RWPE1 (cell line): ENCODE measurements around the gene MED9.

Experiments
- CTCF ChIA-PET: fragments of 350-600 bp; sonication (Branson Sonifier 250); formaldehyde crosslinking; extraction: SDS; loops from one replicate; lab custom pipeline; 2021; lab: Yijun Ruan, JAX
- POLR2A ChIA-PET: fragments of 400-600 bp; formaldehyde crosslinking; extraction: SDS; loops from one replicate; lab custom pipeline; 2020; ENCODE audit warnings: antibody characterized with exemption; ENCODE audit not compliant: low non-redundant PET; lab: Yijun Ruan, JAX
- DNase-seq: peaks from one replicate; pipeline ENCODE4 v3.0.0; 2012; ENCODE audit warnings: low spot score
- H3K27ac ChIP-seq: fragments of 450-650 bp; 2 replicates; pipeline ENCODE4 v1.5.1; 2017
- CTCF ChIP-seq: fragments of 450-650 bp; conservative IDR thresholded peaks from 2 replicates; pipeline ENCODE4 v1.5.1; 2017; ENCODE audit warnings: low read depth, mild to moderate bottlenecking

MED9 gene

GRCh38 chr17:17496189-17497064 lies 19.6 kb downstream of the MED9 start, which contains the start of gene RASD1:
Gene RASD1, minus strand, starts transcription at chr17:17496395. Its CDS starts 214 bp downstream, at chr17:17496181.
- DNase-seq, result peak; percentile 92
- ChIA-PET POLR2A (interaction anchor here (0.5 to 1.1 kb wide), 7 partner anchors 25 to 285 kb away, joined by 3 to 12 read pairs (median 5); no protein-coding TSS in a partner anchor), CTCF (interaction anchor here (0.5 to 3.0 kb wide), 20 partner anchors 10 to 1387 kb away, joined by 3 to 26 read pairs (median 4); no protein-coding TSS in a partner anchor)
- peak; percentile 97 for TF ChIP-seq CTCF
- peak within 1 kb of the TSS; percentile 38 for H3K27ac ChIP-seq

- peak overlapping the region; percentile 38 for H3K27ac ChIP-seq
- POLR2A ChIA-PET, result interaction anchor here (0.5 to 1.1 kb wide), 2 partner anchors 71 to 284 kb away, joined by 3 to 12 read pairs; no protein-coding TSS in a partner anchor
- peak; percentile 56 for TF ChIP-seq CTCF
- no peak for DNase-seq
- CTCF ChIA-PET, result interaction anchor here (0.5 to 3.0 kb wide), 16 partner anchors 9 to 182 kb away, joined by 3 to 26 read pairs (median 4); no protein-coding TSS in a partner anchor
These were observed 20.5 kb downstream of the MED9 start for GRCh38 chr17:17497065-17497844.

- ChIA-PET POLR2A (no interaction called here), CTCF (interaction anchor here (1.1 to 3.0 kb wide), 5 partner anchors 29 to 146 kb away, joined by 3 to 26 read pairs (median 7); no protein-coding TSS in a partner anchor)
- no peak for DNase-seq
- H3K27ac ChIP-seq, result no peak overlapping the region
- TF ChIP-seq CTCF, result no peak
These were observed 21.2 kb downstream of the MED9 start for GRCh38 chr17:17497845-17498520.

GRCh38 chr17:17498606-17499301 lies 22.0 kb downstream of the MED9 start:
- ChIA-PET POLR2A (no interaction called here), CTCF (no interaction called here)
- DNase-seq, result no peak
- H3K27ac ChIP-seq, result no peak overlapping the region
- TF ChIP-seq CTCF, result no peak

GRCh38 chr17:17499402-17500145 lies 22.8 kb downstream of the MED9 start:
- DNase-seq, result no peak
- H3K27ac ChIP-seq, result no peak overlapping the region
- POLR2A ChIA-PET, result no interaction called here
- CTCF ChIA-PET, result no interaction called here
- TF ChIP-seq CTCF, result no peak
